ENCODE results near the gene JAM2.
"Not testable (repeated sequence)": the region's sequence is repeated elsewhere in the genome, so short reads cannot be mapped to it uniquely, and the experiment has no call there.

The JAM2 gene

GRCh38 chr21:25646474-25646873 is 7.4 kb downstream of the JAM2 start:
- DNase-seq (ENCODE audit: low read depth), result no peak

GRCh38 chr21:25647647-25648046 is 8.6 kb downstream of the JAM2 start:
- DNase-seq (ENCODE audit: low read depth), result no peak

GRCh38 chr21:25649146-25649545 is 10.1 kb downstream of the JAM2 start:
- no peak for DNase-seq (ENCODE audit: low read depth)

- DNase-seq (ENCODE audit: low read depth), result no peak
Measured at GRCh38 chr21:25656412-25656811, 17.4 kb downstream of the JAM2 start.

- no peak for DNase-seq (ENCODE audit: low read depth)
Measured at GRCh38 chr21:25657140-25657539, 18.1 kb downstream of the JAM2 start.

- no peak for DNase-seq (ENCODE audit: low read depth)
Measured at GRCh38 chr21:25658427-25659035, 19.5 kb downstream of the JAM2 start.

- no peak for DNase-seq (ENCODE audit: low read depth)
Measured at GRCh38 chr21:25660233-25660632, 21.2 kb downstream of the JAM2 start.

- no peak for DNase-seq (ENCODE audit: low read depth)
Measured at GRCh38 chr21:25664491-25664931, 25.5 kb downstream of the JAM2 start.

GRCh38 chr21:25670726-25671125 is 31.7 kb downstream of the JAM2 start:
- no peak for DNase-seq (ENCODE audit: low read depth)

- DNase-seq (ENCODE audit: low read depth), result no peak
Measured at GRCh38 chr21:25676451-25676850, 37.4 kb downstream of the JAM2 start.

GRCh38 chr21:25682382-25682781 is 43.3 kb downstream of the JAM2 start:
- DNase-seq (ENCODE audit: low read depth), result no peak

GRCh38 chr21:25687787-25688186 is 48.7 kb downstream of the JAM2 start:
- DNase-seq (ENCODE audit: low read depth), result no peak

GRCh38 chr21:25688275-25689155 is 49.5 kb downstream of the JAM2 start:
- no peak for DNase-seq (ENCODE audit: low read depth)

- no peak for DNase-seq (ENCODE audit: low read depth)
Measured at GRCh38 chr21:25689226-25689625, 50.2 kb downstream of the JAM2 start.

- no peak for DNase-seq (ENCODE audit: low read depth)
Measured at GRCh38 chr21:25691976-25692375, 52.9 kb downstream of the JAM2 start.

GRCh38 chr21:25695461-25695860 is 56.4 kb downstream of the JAM2 start:
- DNase-seq (ENCODE audit: low read depth), result not testable (repeated sequence)

- no peak for DNase-seq (ENCODE audit: low read depth)
Measured at GRCh38 chr21:25700741-25701140, 61.7 kb downstream of the JAM2 start.

- no peak for DNase-seq (ENCODE audit: low read depth)
Measured at GRCh38 chr21:25701529-25701928, 62.5 kb downstream of the JAM2 start.

- no peak for DNase-seq (ENCODE audit: low read depth)
Measured at GRCh38 chr21:25708467-25709065, 69.5 kb downstream of the JAM2 start.

GRCh38 chr21:25709684-25710265 is 70.7 kb downstream of the JAM2 start:
- no peak for DNase-seq (ENCODE audit: low read depth)

- DNase-seq (ENCODE audit: low read depth), result no peak
Measured at GRCh38 chr21:25710550-25710949, 71.5 kb downstream of the JAM2 start.

- not testable (repeated sequence) for DNase-seq (ENCODE audit: low read depth)
Measured at GRCh38 chr21:25714066-25714465, 75.0 kb downstream of the JAM2 start.
